ENCODE results near the gene ATRX. TPM values are rescaled to one million over a fixed set of nuclear protein-coding genes. Genes with fewer than 3 reads are reported as not detected.
A peak's percentile ranks its signal among the peaks of the same experiment; 100 is the strongest.
"Not testable (repeated sequence)": the region's sequence is repeated elsewhere in the genome, so short reads cannot be mapped to it uniquely, and the experiment has no call there.

The ATRX gene
- total and polyA plus RNA-seq, 5 donors = 18.3 to 92.0 (median 82.3) TPM

DNA sequence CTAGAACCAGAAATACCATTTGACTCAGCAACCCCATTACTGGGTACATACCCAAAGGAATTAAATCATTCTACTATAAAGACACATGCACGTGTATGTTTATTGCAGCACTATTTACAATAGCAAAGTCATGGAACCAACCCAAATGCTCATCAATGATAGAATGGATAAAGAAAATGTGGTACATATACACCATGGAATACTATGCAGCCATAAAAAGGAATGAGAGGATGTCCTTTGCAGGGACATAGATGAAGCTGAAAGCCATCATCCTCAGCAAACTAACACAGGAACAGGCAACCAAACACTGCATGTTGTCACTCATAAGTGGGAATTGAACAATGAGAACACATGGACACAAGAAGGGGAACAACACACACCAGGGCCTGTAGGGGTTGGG is 285.9 kb downstream of the ATRX start:
- H3K27ac ChIP-seq (ENCODE audit: low read length); ATAC-seq: not testable (repeated sequence)
- 96% methylated on average over 1 of the region's 1 CpG for WGBS

GRCh38 chrX:77493677-77494553 is 292.1 kb downstream of the ATRX start:
- Histone ChIP-seq H3K4me1 (ENCODE audit: control insufficient read depth, insufficient read depth, low read length) (no peaks in the 10 kb centered on the region), H3K9me3 (ENCODE audit: control insufficient read depth, low read length) (no peaks in the 10 kb centered on the region), H3K4me3 (ENCODE audit: low read length) (no peak overlapping the region), H3K27ac (ENCODE audit: low read length) (no peak overlapping the region), H3K27me3 (ENCODE audit: control insufficient read depth, insufficient read depth) (no peaks in the 10 kb centered on the region)
- WGBS = 73% methylated on average over 20 of the region's 20 CpGs
- ATAC-seq (no peak), DNase-seq (peak in 1 of 3 donors; percentile 37)
- intact Hi-C loops (cut with DNase I) = no loop called here

More for the DNA sequence above, 285.9 kb downstream of the ATRX start:
- H3K4me3 ChIP-seq (ENCODE audit: low read length); H3K27me3 ChIP-seq (ENCODE audit: control insufficient read depth, insufficient read depth); intact Hi-C loops (cut with DNase I); H3K9me3 ChIP-seq (ENCODE audit: control insufficient read depth, low read length); DNase-seq; H3K4me1 ChIP-seq (ENCODE audit: control insufficient read depth, insufficient read depth, low read length): not testable (repeated sequence)

DNA sequence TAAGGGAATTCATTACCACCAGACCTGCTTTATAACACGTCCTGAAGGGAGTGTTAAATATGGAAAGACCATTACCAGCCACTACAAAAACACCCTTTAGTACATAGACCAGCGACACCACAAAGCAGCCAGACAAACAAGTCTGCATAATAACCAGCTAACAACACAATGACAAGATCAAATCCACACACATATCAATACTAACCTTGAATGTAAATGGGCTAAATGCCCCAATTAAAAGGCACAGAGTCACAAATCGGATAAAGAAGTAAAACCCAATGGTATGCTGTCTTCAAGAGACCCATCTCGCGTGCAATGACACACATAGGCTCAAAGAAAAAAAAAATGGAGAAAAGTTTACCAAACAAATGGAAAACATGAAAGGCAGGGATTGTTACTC is 302.0 kb downstream of the ATRX start:
- DNase-seq (no peak), ATAC-seq (no peak)
- no peak overlapping the region for H3K4me3 ChIP-seq (ENCODE audit: low read length)
- 83% methylated on average over 5 of the region's 5 CpGs for WGBS
- no peaks in the 10 kb centered on the region for H3K9me3 ChIP-seq (ENCODE audit: control insufficient read depth, low read length)
- intact Hi-C loops (cut with DNase I) = no loop called here
- H3K27me3 ChIP-seq (ENCODE audit: control insufficient read depth, insufficient read depth) = no peaks in the 10 kb centered on the region
- H3K27ac ChIP-seq (ENCODE audit: low read length) = no peak overlapping the region
- no peaks in the 10 kb centered on the region for H3K4me1 ChIP-seq (ENCODE audit: control insufficient read depth, insufficient read depth, low read length)

GRCh38 chrX:77455437-77455836 is 330.6 kb downstream of the ATRX start:
- DNase-seq = no peak
- intact Hi-C loops (cut with DNase I) = no loop called here
- Histone ChIP-seq H3K27ac (ENCODE audit: low read length) (no peak overlapping the region), H3K4me3 (ENCODE audit: low read length) (no peak overlapping the region), H3K4me1 (ENCODE audit: control insufficient read depth, insufficient read depth, low read length) (no peaks in the 10 kb centered on the region), H3K27me3 (ENCODE audit: control insufficient read depth, insufficient read depth) (no peaks in the 10 kb centered on the region), H3K9me3 (ENCODE audit: control insufficient read depth, low read length) (no peaks in the 10 kb centered on the region)
- 46% methylated on average over 2 of the region's 2 CpGs for WGBS
- no peak for ATAC-seq

Other genes with a start within 250 kb of the ATRX start
- 10 to 100 TPM; 47.1 to 66.4 (median 59.6) TPM for gene MAGT1, start 109.2 kb upstream of the ATRX start, total RNA-seq
- gene MAGT1, start 109.2 kb upstream of the ATRX start, polyA plus RNA-seq = 31.1 TPM
- gene COX7B, start 113.3 kb upstream of the ATRX start, total RNA-seq = 1,000 to 10,000 TPM; 1,046 to 1,477 (median 1,227) TPM
- gene COX7B, start 113.3 kb upstream of the ATRX start, polyA plus RNA-seq = 5,401 TPM
- gene ATP7A, start 124.5 kb upstream of the ATRX start, total RNA-seq = 10 to 100 TPM in 1 of 4 donors, 1 to 10 TPM in 3; 6.7 to 11.5 (median 7.8) TPM
- 1.6 TPM for gene ATP7A, start 124.5 kb upstream of the ATRX start, polyA plus RNA-seq
- gene PGAM4, start 183.4 kb upstream of the ATRX start, total RNA-seq = under 1 TPM in 1 of 4 donors, not detected in 3; 0.34 TPM
- gene PGAM4, start 183.4 kb upstream of the ATRX start, polyA plus RNA-seq = not detected